GM06990 (cell line): ENCODE measurements around the gene CACNA1C.

Experiments
- DNase-seq: peaks from one replicate; pipeline ENCODE4 v3.0.0-alpha.2; 2011; ENCODE audit not compliant: insufficient read length; ENCODE audit errors: extremely low read depth
- H3K27me3 ChIP-seq: replicated peaks from 2 replicates; pipeline ENCODE4 v1.6.0; 2011; ENCODE audit warnings: low read length; ENCODE audit not compliant: control insufficient read depth, insufficient read depth
- H3K36me3 ChIP-seq: 2 replicates; pipeline ENCODE4 v1.5.1; 2011; ENCODE audit warnings: low read length; ENCODE audit not compliant: control insufficient read depth, insufficient read depth
- H3K4me3 ChIP-seq: replicated peaks from 2 replicates; pipeline ENCODE4 v1.5.1; 2011; ENCODE audit warnings: low read depth, mild to moderate bottlenecking, control low read depth, low read length
- TF ChIP-seq, protein P1 (sequence below): IDR thresholded peaks from 2 replicates; pipeline ENCODE4 v1.5.1; 2011; ENCODE audit warnings: low read length, control low read depth, mild to moderate bottlenecking, inconsistent platforms; ENCODE audit not compliant: insufficient read depth, poor library complexity, severe bottlenecking

The CACNA1C gene

DNA sequence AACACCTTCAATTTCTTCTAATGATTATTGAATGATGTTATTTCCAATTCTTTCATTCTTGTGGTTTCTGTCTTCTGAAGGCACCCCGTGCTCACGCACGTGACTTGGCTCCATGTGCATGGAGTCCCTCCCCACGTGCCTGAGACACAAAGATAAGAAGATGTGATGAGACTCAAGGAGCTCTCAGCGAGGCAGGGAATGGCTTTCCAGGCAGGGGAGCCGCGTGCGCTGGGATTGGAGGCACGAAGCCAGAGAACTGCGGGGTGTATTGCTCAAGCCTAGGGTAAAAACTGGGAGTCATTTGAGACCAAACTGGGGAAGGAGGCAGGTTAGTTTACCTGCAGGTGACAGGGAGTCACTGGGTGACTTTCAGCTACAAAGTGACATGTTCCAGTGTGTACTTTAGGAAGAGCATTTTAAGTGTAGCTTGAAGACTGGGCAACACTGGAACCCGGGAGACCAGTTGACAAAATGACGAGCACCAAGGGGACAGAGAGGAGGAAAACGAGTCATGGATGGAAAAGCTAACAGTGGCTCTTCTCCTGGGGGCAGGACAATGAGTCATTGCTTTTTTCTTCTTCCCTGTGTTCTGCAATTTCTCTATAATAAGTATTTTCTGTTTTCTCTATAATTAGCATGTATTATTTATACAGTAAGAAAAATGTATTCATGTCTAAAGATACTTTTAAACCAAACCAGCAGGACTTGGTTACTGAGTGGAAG is 430.3 kb downstream of the CACNA1C start:
- no peak for DNase-seq
- Histone ChIP-seq H3K27me3 (no peaks in the 10 kb centered on the region; the same call in none of the 2 replicates), H3K4me3 (no peak overlapping the region), H3K36me3 (no peaks in the 10 kb centered on the region)
- TF ChIP-seq, protein P1, sequence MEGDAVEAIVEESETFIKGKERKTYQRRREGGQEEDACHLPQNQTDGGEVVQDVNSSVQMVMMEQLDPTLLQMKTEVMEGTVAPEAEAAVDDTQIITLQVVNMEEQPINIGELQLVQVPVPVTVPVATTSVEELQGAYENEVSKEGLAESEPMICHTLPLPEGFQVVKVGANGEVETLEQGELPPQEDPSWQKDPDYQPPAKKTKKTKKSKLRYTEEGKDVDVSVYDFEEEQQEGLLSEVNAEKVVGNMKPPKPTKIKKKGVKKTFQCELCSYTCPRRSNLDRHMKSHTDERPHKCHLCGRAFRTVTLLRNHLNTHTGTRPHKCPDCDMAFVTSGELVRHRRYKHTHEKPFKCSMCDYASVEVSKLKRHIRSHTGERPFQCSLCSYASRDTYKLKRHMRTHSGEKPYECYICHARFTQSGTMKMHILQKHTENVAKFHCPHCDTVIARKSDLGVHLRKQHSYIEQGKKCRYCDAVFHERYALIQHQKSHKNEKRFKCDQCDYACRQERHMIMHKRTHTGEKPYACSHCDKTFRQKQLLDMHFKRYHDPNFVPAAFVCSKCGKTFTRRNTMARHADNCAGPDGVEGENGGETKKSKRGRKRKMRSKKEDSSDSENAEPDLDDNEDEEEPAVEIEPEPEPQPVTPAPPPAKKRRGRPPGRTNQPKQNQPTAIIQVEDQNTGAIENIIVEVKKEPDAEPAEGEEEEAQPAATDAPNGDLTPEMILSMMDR, result no peak

DNA sequence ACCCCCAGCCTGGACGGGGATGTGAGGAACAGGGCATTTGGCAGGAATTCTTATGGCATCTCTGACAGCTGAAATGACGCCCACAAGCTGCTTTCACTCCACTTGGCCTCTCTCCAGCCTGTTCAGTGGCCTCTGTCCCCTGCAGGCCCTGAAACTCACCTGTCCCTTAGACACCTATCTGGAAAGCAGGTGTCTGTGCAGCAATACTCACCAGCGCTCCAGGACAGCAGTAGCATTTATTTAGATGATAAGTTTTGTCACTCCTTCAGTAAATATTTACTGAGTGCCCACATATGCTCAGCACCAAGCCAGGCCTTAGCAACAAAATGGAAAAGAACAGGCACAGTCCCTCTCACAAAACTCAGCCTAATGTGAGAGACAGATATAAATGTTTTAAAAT is 430.9 kb downstream of the CACNA1C start:
- no peak for DNase-seq
- no peaks in the 10 kb centered on the region for H3K36me3 ChIP-seq
- TF ChIP-seq, protein P1, result no peak
- no peaks in the 10 kb centered on the region; the same call in none of the 2 replicates for H3K27me3 ChIP-seq
- no peak overlapping the region for H3K4me3 ChIP-seq

DNA sequence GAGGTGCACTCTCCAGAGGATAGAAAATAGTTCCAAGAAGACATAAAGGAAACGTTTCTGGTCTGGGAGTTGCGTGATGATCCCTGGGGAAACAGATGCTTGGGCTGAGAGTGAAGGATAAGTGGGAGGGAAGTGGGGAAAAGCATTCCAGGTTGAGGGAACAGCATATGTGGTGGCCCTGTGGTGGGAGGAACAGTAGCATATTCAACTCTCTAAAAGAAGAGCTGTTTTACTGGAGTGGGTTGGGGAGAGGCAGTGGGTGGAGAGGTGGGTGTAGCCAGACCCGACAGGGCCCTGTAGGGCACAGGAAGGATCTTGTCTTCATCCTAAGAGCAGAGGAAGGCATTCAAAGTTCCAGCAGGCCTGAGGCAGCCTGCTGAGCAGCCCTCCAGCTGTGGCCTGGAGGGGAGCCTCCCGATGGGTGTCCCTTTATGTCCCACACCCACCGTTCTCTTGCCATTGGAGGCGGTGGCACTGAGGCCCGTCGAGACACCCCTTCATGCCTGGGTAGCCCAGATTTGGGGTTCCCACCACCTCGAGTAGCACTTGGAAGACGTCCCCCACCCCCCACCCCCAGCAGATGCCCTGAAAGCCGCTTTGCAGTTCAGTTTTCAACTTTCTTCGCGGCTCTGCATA is 431.5 kb downstream of the CACNA1C start:
- Histone ChIP-seq H3K36me3 (no peaks in the 10 kb centered on the region), H3K4me3 (no peak overlapping the region), H3K27me3 (no peaks in the 10 kb centered on the region; the same call in none of the 2 replicates)
- TF ChIP-seq, protein P1, result no peak
- DNase-seq, result no peak

DNA sequence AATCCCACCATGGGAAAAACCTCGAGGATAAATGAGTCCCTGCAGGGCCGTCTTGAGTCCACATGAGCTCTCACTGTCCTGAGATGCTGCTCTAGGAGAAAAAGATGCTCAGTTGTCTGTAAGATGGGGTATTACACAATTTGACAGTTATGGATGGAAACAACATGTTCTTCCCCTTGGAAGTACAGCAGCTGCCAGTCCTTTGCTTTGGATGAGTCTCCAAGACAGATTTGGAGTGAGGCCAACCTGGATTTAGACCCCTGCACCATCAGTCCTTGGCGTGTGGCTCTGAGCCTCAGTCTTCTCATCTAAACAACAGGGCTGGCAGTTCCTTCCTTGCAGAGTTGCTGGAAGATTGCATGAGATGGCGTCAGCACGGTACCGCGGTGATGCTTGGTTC is 432.9 kb downstream of the CACNA1C start:
- Histone ChIP-seq H3K36me3 (no peaks in the 10 kb centered on the region), H3K4me3 (no peak overlapping the region), H3K27me3 (no peaks in the 10 kb centered on the region; the same call in none of the 2 replicates)
- TF ChIP-seq, protein P1, result no peak
- DNase-seq, result no peak

DNA sequence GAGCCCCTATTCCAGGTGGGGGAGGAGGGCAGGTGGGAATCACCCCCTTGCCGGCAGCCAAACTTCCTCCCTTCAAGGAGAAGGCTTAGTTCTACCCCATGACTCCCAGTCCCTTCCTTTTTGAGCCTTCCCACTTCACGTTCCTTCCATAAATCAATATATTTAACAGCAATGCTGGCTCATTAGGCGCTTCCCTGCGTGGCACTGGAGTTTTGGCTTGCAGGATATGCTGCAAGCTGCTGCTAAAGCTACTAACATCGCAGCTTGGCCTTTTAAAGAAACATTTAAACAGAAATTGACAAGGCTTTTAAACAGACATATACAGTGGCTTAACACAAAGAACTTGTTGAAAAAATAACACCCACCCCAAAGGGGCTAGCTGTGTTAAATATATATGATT is 434.0 kb downstream of the CACNA1C start:
- Histone ChIP-seq H3K4me3 (no peak overlapping the region), H3K36me3 (no peaks in the 10 kb centered on the region), H3K27me3 (no peaks in the 10 kb centered on the region; the same call in none of the 2 replicates)
- TF ChIP-seq, protein P1, result no peak
- DNase-seq, result no peak
